Esophagus squamous epithelium (tissue), 4 donors: ENCODE data around the gene GABRB2.

Experiments used
- CTCF ChIP-seq, 6 experiments: fragments of 450-650 bp in 4 of 6; fragments of 200-600 bp in 2 of 6; sonication (generic) in 2 of 6; IDR thresholded peaks; one replicate each; pipeline ENCODE4 v1.5.1; 2016 to 2019; ENCODE audit warnings: antibody characterized with exemption in 6 of 6, mild to moderate bottlenecking in 4 of 6, moderate library complexity in 4 of 6
- POLR2A ChIP-seq, 4 donors: fragments of 450-650 bp; IDR thresholded peaks; one replicate each; pipeline ENCODE4 v1.6.1; 2017; ENCODE audit warnings: antibody characterized with exemption in 4 of 4, mild to moderate bottlenecking in 4 of 4, moderate library complexity in 3 of 4

DNA sequence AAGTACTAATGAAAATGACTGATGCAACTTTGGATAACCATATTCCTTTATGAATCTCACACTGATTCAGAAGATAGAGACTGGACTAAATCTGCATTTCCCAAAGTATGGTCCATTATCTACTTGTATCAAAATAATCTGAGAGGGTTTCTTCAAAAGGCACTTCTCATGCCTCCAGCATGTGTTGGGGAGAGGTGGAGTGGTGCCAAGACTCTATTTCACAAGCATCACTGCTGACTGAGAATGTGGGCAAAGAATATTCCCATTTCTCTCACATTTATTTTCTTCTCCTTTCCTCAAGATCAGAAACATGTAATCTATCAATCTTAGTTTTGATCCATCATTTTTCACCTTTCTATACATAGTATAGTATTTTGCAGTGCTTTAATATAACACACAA lies 135.4 kb downstream of the GABRB2 start:
- no peak for TF ChIP-seq CTCF (IDR thresholded peaks at IDR 0.05)
- TF ChIP-seq POLR2A (IDR thresholded peaks at IDR 0.05), result no peak
